H7 (cell line): Measurements from ENCODE around the gene HERC2. TPM values are rescaled to one million over a fixed set of nuclear protein-coding genes. Genes with fewer than 3 reads are reported as not detected.
"Not testable (repeated sequence)": the region's sequence is repeated elsewhere in the genome, so short reads cannot be mapped to it uniquely, and the experiment has no call there.

ENCODE experiments used
- DNase-seq: peaks from one replicate; pipeline ENCODE4 v3.0.0; 2012
- H3K27me3 ChIP-seq: 2 replicates; pipeline ENCODE4 v1.6.0; 2011; ENCODE audit warnings: mild to moderate bottlenecking, low read length; ENCODE audit not compliant: control insufficient read depth, insufficient read depth
- H3K36me3 ChIP-seq: replicated peaks from 2 replicates; pipeline ENCODE4 v1.5.1; 2011; ENCODE audit warnings: low read length; ENCODE audit not compliant: control insufficient read depth, insufficient read depth
- H3K4me3 ChIP-seq: 2 replicates; pipeline ENCODE4 v1.5.1; 2011; ENCODE audit warnings: low read depth, mild to moderate bottlenecking, control low read depth, low read length, moderate library complexity; ENCODE audit not compliant: insufficient read depth
- total RNA-seq: library from RNA; depleted of rRNA; stranded (reverse); fragments of >200 nt; shearing (Covaris generic); gene quantifications from 2 replicates; pipeline ENCODE4 v1.2.3, GENCODE V29; 2014

The HERC2 gene
- total RNA-seq, 1 experiment from 2014 or later, result 33.2 TPM

GRCh38 chr15:28289694-28290463 lies 32.1 kb downstream of the HERC2 start:
- peaks cover 4% of the 10 kb centered on the region for H3K36me3 ChIP-seq
- H3K4me3 ChIP-seq, result no peak overlapping the region
- no peak for DNase-seq
- no peaks in the 10 kb centered on the region for H3K27me3 ChIP-seq

DNA sequence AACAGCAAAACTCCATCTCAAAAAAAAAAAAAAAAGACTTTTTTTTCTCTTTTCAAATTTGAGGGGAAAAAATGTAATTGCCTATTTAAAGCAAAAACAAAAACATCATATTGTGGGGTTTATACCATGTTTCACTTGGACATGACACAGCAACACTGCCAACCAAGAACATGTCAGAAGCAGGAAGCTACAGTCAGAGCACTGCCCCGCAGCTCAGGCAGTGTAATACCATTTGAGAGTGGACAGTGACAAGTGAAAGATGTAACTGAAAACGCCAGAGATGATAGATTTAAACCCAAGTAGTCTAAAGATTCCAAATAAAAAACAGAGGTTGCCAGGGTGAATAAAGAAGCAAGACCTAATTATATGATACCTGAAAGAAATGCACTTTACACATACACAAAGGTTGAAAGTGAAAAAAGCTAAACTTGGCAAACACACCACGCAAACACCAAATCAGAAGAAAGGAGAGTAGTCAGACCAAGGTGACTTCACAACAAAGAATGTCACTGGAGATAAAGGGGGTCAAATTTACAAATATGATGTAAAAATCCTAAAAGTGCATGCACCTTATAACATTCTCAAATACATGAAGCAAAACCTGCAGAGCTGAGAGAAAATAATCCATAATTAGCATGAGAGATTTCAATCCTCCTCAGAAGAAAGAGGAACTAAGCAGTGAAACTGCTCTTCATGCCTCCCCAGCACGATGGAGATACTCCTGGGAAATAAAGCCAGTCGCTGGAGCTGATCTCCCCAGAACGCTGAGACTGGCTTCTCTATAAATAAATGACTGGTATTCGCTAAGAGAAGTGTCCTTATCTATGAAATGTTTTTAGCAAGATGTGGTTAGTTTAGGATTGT lies 32.9 kb downstream of the HERC2 start:
- DNase-seq, H3K27me3 ChIP-seq, H3K4me3 ChIP-seq, H3K36me3 ChIP-seq: not testable (repeated sequence)

GRCh38 chr15:28286659-28287058 lies 35.3 kb downstream of the HERC2 start:
- not testable (repeated sequence) for H3K4me3 ChIP-seq, H3K27me3 ChIP-seq, H3K36me3 ChIP-seq, DNase-seq

DNA sequence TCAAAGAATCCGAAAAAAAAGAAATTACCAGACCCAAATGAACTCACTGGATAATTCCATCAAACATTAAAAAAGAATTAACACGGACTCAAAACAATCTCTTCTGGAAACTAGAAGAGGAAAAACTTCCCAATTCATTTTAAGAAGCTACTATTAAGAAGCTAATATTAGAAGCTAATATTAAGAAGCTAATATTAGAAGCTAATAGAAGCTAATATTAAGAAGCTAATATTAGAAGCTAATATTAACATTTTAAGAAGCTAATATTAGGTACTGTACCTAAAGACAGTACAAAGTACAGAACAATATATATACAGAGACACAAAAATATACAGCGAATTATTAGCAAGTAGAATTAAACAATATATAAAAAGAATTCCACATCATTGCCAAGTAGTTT lies 35.9 kb downstream of the HERC2 start:
- no peak for DNase-seq

GRCh38 chr15:28281876-28282275 lies 40.1 kb downstream of the HERC2 start:
- DNase-seq, result no peak
- no peaks in the 10 kb centered on the region; the same call in 1 of the 2 replicates for H3K36me3 ChIP-seq
- H3K27me3 ChIP-seq, result no peaks in the 10 kb centered on the region
- no peak overlapping the region for H3K4me3 ChIP-seq

More for the DNA sequence above, 35.9 kb downstream of the HERC2 start:
- Histone ChIP-seq H3K4me3 (no peak overlapping the region), H3K27me3 (no peaks in the 10 kb centered on the region), H3K36me3 (peaks cover 4% of the 10 kb centered on the region)

- H3K4me3 ChIP-seq, result no peak overlapping the region
- DNase-seq, result no peak
- no peaks in the 10 kb centered on the region for H3K27me3 ChIP-seq
- peaks cover 6% of the 10 kb centered on the region for H3K36me3 ChIP-seq
These were observed 47.3 kb downstream of the HERC2 start for GRCh38 chr15:28274635-28275034.

DNA sequence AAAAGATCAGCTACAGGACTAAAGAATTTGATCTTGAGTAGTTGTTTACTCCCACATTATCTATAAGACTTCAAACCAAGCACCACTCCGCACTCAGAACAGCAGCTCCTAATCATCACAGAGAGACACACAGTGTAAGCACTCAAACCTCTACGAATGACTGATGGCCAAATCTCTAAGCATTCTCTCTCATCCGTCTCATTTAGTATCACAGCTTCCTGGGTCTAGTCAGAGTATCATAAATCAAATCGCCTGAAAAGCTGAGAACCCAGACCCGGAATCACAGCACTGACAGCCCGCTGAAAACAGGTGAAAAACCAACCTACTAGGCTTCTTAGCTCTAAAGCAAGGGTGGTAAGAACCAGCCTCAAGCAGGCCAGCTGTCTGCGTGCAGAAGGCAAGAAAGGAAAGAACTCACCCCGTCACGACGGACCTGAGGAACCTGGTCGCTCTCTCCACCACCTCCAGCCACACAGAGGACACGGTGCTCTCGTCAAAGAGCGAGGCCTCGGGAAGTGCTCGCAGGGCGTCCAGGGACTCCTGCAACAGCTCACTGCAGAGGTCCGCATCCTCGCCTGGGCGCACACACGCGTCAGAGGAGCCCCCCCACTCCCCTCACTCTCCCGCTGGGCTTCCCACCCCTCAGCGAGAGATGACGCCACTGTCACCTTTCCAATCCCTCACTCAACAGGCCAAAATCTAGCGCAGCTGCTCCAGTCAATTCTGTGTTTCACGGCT lies 47.9 kb downstream of the HERC2 start:
- no peaks in the 10 kb centered on the region for H3K27me3 ChIP-seq
- peak; percentile 31 for DNase-seq
- peaks cover 9% of the 10 kb centered on the region for H3K36me3 ChIP-seq
- no peak overlapping the region for H3K4me3 ChIP-seq

GRCh38 chr15:28273468-28273867 lies 48.5 kb downstream of the HERC2 start:
- DNase-seq, result peak; percentile 74
- Histone ChIP-seq H3K4me3 (no peak overlapping the region), H3K36me3 (peaks cover 10% of the 10 kb centered on the region), H3K27me3 (no peaks in the 10 kb centered on the region)

DNA sequence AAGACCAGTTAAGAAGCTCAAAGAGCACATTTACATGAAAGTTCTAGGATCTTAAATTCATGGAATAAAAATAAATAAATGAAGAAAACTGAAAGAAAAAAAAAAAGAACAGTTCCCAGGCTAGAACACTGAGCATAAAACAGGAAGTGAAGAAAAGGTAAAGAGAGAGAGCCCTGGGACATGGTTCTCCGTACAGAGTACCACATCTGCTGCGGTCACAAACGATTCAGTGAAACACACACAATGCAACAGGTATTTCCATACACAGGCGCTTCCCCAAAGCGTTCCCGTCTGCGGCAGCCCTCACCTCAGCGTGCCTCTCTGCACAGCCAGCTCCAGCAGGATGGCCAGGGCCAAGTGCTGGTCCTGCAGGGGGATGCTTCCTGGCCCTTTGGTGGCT lies 49.4 kb downstream of the HERC2 start:
- H3K4me3 ChIP-seq, result no peak overlapping the region
- H3K27me3 ChIP-seq, result no peaks in the 10 kb centered on the region
- no peak for DNase-seq
- H3K36me3 ChIP-seq, result peaks cover 15% of the 10 kb centered on the region

GRCh38 chr15:28271697-28272260 lies 50.2 kb downstream of the HERC2 start:
- DNase-seq, result no peak
- Histone ChIP-seq H3K27me3 (no peaks in the 10 kb centered on the region), H3K4me3 (no peak overlapping the region), H3K36me3 (peaks cover 17% of the 10 kb centered on the region)

DNA sequence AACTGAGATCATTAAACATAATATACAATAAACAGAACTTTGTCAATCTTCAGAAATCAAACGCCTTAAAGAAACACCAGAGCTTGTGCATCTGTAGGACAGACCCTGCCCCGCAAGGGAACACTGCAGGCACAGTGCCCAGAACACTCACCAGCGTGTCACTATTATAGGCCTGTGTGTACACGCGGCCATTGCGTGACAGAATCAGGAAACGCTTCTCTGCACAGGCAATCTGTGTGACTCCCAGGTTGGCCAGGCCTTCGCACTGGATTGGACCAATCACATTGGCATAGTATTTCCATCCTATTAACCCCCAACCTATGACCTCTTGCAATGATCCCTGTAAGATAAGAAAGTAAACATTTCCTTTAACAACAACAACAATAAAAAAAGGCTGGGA lies 52.9 kb downstream of the HERC2 start:
- no peak for DNase-seq
- no peaks in the 10 kb centered on the region for H3K27me3 ChIP-seq
- H3K36me3 ChIP-seq, result peaks cover 14% of the 10 kb centered on the region
- H3K4me3 ChIP-seq, result no peak overlapping the region

DNA sequence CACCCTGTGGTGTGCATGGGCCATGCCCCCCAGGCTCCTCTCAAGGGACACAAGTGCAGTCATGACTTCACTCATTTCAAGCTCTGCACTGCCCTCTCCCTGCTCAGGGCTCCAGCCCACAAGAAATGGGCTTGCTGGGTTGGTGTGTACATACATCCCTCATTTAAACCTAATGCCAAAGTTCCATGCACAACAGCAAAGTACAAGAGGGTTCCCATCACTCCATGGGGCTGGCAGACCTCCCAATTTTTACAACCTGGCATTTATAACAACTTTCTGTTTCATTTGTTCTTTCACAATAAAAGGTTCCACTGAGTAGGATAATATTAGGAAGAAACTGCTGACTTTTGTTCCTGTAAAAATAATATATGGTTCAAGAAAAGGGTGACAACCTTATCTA lies 54.3 kb downstream of the HERC2 start:
- no peak for DNase-seq
- Histone ChIP-seq H3K4me3 (no peak overlapping the region), H3K27me3 (no peaks in the 10 kb centered on the region), H3K36me3 (peaks cover 14% of the 10 kb centered on the region)

GRCh38 chr15:28265334-28266019 lies 56.5 kb downstream of the HERC2 start:
- Histone ChIP-seq H3K4me3 (no peak overlapping the region), H3K36me3 (peaks cover 13% of the 10 kb centered on the region), H3K27me3 (no peaks in the 10 kb centered on the region)
- no peak for DNase-seq

GRCh38 chr15:28264166-28264565 lies 57.8 kb downstream of the HERC2 start:
- peaks cover 9% of the 10 kb centered on the region for H3K36me3 ChIP-seq

More at GRCh38 chr15:28264166-28264565, 57.8 kb downstream of the HERC2 start:
- DNase-seq, result no peak
- Histone ChIP-seq H3K27me3 (no peaks in the 10 kb centered on the region), H3K4me3 (no peak overlapping the region)
